ENCODE results near the gene SLC39A7.

SLC39A7 gene

DNA sequence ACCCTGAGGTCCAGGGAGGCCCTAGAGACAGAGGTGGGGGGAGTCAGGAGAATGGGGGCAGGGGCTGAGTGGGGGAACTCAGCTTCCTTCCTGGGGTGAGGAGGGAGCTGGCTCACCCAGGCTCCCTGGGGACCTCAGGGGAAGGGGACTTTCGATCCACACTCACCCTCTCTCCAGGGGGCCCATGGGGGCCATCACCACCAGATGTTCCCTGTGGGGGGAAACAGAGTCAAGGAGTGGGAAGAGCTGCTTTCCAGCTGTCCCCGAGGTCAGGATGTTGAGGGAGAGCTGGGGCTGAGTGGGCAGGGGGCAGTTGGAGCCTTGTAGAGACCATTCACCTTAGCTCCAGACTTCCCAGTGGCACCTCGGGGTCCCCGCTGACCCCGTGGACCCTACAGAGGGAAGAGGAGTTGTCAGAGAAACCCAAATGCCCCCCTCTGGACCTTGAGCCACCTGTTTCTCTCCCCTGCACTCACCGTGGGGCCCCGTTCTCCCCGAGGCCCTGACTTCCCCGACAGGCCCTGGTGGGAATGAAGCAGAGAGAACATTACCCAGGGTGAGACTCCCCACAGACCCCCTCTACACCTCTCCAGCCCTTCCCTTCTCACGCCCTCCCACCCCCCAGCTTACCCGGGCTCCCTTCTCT lies 27.0 kb upstream of the SLC39A7 start:
- Mint-ChIP-seq H3K4me1 (no peaks in the 10 kb centered on the region), H3K4me3 (no peak overlapping the region), H3K27ac (no peak overlapping the region), H3K36me3 (no peaks in the 10 kb centered on the region), H3K27me3 (peaks cover 56% of the 10 kb centered on the region), H3K9me3 (no peaks in the 10 kb centered on the region)
- no peak for DNase-seq
- CTCF ChIA-PET, result interaction anchor here (0.8 to 1.9 kb wide), 7 partner anchors 12 to 171 kb away, joined by 3 to 9 read pairs (median 4); no protein-coding TSS in a partner anchor

DNA sequence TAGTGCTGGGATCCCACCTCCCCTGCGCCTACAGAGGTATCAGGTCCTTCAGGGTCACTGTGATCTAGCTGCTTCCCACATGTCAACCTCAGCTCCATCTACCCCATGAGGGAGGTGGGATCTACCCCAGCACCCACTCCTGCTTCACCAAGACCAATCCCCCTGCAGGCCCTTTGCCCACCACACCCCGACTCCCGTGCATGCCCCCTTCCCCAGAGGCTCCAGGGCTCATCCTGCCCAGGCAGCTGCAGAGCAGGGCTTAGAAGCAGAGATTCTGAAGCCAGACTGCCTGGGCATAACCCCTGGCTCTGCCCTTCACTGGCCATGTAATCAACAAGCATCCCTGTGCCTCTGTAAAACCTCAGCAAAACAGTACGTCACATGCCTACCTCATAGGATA lies 25.9 kb upstream of the SLC39A7 start:
- DNase-seq, result no peak
- Mint-ChIP-seq H3K4me1 (no peaks in the 10 kb centered on the region), H3K36me3 (no peaks in the 10 kb centered on the region), H3K27ac (no peak overlapping the region), H3K9me3 (no peaks in the 10 kb centered on the region), H3K4me3 (no peak overlapping the region), H3K27me3 (peaks cover 61% of the 10 kb centered on the region)
- CTCF ChIA-PET, result interaction anchor here (1.2 to 1.8 kb wide), 3 partner anchors 26 to 50 kb away, joined by 3 to 4 read pairs (median 4); no protein-coding TSS in a partner anchor

DNA sequence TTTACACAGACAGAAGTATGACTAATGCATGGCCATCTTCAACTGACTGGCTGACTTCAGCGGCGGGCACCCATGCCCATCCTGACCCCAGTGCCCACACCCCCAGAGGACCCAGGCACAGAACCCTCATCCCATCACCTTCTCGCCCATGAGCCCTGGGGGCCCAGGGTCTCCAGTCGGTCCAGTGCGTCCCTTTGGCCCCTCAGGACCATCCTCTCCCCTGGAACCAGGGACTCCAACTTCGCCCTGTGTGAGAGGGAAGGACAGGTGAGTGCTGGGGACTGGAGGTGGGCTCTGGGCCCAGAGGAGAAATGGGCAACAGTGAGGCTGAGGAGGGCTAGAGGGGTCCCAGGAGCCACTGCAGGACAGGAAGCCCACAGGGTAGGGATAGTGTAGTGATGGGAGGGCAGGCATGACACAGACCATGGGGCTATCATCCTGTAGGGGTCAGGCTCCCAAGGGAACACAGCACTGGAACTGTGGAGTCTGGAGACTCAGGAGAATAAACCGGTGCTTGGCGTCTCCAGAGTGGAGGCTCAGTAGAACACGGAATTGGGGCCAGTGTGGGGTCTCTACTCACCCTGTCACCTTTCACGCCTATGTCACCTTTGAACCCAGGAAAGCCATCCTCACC lies 25.1 kb upstream of the SLC39A7 start:
- DNase-seq, result no peak
- Mint-ChIP-seq H3K27ac (no peak overlapping the region), H3K4me3 (no peak overlapping the region), H3K9me3 (no peaks in the 10 kb centered on the region), H3K36me3 (no peaks in the 10 kb centered on the region), H3K27me3 (peaks cover 68% of the 10 kb centered on the region), H3K4me1 (no peaks in the 10 kb centered on the region)
- CTCF ChIA-PET, result interaction anchor here (1.2 kb wide), 1 partner anchor 27 kb away, joined by 4 read pairs; no protein-coding TSS in a partner anchor

DNA sequence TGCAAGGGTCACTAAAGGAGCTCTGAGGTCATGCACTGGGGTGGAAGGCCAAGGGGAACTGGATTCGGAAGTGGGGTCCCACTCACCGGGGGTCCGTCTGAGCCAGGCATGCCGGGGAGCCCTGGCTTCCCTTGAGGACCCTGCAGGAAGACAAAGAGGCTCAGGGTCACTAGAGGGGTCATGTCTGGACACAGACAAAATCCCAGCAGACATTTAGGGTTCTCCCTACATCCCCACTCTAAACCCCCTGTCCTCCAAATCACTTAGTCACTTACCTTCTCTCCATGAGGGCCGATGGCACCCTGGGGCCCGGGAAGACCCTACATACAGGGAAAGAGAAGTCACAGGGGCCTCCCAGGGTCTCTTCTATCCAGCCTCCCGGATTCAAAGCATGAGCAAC lies 23.8 kb upstream of the SLC39A7 start:
- H3K4me3 Mint-ChIP-seq, result no peak overlapping the region
- CTCF ChIA-PET, result interaction anchor here (1.4 kb wide), 1 partner anchor 16 kb away, joined by 3 read pairs; no protein-coding TSS in a partner anchor
- H3K36me3 Mint-ChIP-seq, result no peaks in the 10 kb centered on the region
- no peaks in the 10 kb centered on the region for H3K9me3 Mint-ChIP-seq
- H3K4me1 Mint-ChIP-seq, result no peaks in the 10 kb centered on the region
- H3K27ac Mint-ChIP-seq, result no peak overlapping the region
- no peak for DNase-seq
- H3K27me3 Mint-ChIP-seq, result peaks cover 76% of the 10 kb centered on the region

DNA sequence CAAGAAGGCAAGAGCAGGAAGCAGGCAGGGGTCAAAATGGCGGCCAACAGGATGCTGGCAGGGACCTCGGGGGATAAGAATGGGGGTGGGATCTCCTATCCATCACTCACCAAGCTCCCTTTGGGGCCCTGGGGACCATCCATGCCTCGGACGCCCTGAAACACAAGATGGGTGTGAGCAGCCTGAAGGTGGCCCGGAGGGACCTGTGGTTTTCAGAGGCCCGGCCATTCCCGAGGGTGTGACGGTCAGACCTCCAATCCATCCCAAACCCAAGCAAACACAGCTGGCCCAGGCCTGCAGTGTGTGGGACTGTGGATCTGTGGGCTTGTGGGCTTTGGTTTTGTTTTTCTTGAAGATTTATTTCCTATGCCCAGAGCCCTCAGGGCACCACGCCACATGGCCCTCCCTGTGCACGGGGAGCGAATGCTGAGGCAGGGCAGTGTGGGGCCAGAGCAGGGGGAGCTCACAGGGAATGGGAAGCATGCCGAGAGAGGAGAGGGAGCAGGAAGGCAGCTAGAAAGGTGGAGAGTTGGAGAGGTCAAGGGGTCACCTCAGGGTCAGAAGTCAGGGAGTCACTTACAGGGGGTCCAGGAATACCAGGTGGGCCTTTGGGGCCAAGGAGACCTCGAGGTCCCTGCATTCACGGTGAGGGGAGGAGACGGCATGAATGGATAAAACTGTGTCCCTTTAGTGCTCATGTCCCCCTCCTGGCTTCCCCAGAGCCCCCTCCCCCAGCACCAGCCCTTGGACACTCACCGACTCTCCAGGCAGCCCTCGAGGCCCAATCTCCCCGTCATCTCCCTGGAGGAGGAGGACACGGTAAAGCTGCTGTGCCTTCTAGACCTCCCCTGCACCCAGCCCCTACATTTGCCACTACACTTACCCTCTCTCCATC lies 22.9 kb upstream of the SLC39A7 start:
- no peak overlapping the region for H3K4me3 Mint-ChIP-seq
- peaks cover 2% of the 10 kb centered on the region for H3K9me3 Mint-ChIP-seq
- H3K4me1 Mint-ChIP-seq, result peaks cover 3% of the 10 kb centered on the region
- DNase-seq, result no peak
- H3K36me3 Mint-ChIP-seq, result peaks cover 3% of the 10 kb centered on the region
- H3K27me3 Mint-ChIP-seq, result peaks cover 71% of the 10 kb centered on the region
- CTCF ChIA-PET, result interaction anchor here (1.4 kb wide), 1 partner anchor 17 kb away, joined by 3 read pairs; no protein-coding TSS in a partner anchor
- no peak overlapping the region for H3K27ac Mint-ChIP-seq

DNA sequence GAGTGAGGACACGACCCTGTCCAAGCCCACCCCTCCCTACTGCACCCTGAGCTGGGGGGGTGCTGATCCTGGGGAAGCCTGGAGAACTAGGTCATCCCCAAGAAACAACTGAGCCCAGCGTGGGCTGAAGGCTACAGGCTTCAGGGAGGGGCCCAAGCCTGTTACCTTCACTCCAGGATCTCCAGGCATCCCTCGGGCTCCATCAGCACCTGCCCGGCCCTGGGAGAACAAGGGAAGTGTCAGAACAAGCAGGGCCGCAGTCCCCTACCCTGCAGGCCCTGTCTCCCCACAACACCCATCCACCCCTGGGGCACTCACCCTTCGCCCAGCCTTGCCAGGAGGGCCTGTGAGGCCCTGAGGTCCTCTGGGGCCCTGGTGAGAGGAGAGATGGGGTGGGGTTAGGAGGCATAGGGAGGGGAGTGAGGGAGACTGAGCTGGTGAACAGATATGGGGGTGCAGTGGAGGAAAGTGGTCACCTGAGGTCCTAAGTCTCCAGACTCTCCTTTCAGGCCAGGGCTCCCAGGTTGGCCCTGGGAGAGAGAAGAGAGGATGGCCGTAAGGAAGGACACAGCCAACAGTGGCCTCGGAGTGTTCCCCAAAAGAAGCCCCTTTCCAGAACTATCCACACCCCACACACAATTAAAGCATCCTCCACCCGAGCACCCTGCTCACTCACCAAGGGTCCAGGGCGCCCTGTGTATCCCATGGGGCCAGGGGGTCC lies 21.8 kb upstream of the SLC39A7 start:
- H3K4me3 Mint-ChIP-seq, result no peak overlapping the region
- peaks cover 60% of the 10 kb centered on the region for H3K27me3 Mint-ChIP-seq
- no peak overlapping the region for H3K27ac Mint-ChIP-seq
- peaks cover 14% of the 10 kb centered on the region for H3K36me3 Mint-ChIP-seq
- H3K9me3 Mint-ChIP-seq, result peaks cover 13% of the 10 kb centered on the region
- H3K4me1 Mint-ChIP-seq, result peaks cover 14% of the 10 kb centered on the region
- CTCF ChIA-PET, result interaction anchor here (0.8 kb wide), 1 partner anchor 55 kb away, joined by 3 read pairs; no protein-coding TSS in a partner anchor
- DNase-seq, result no peak

DNA sequence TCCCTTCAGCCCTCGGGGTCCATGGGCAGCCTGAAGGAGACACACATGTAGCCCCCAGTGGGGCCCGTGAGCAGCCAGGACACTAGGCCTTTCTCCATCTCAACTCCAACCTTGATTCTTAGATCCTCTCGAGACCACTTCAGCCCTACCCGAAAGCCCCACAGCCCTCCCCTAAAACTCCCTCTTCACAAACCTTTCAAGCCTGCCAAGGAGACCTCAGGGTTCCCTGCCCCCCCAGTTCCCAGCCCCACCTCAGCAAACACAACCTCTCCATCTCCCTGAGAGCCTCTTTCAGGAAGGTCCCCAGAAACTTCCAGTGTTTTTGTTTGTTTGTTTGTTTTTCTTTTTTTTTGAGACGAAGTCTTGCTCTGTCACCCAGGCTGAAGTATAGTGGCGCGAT lies 19.5 kb upstream of the SLC39A7 start:
- peaks cover 56% of the 10 kb centered on the region for H3K27me3 Mint-ChIP-seq
- no peak overlapping the region for H3K4me3 Mint-ChIP-seq
- H3K36me3 Mint-ChIP-seq, result peaks cover 22% of the 10 kb centered on the region

DNA sequence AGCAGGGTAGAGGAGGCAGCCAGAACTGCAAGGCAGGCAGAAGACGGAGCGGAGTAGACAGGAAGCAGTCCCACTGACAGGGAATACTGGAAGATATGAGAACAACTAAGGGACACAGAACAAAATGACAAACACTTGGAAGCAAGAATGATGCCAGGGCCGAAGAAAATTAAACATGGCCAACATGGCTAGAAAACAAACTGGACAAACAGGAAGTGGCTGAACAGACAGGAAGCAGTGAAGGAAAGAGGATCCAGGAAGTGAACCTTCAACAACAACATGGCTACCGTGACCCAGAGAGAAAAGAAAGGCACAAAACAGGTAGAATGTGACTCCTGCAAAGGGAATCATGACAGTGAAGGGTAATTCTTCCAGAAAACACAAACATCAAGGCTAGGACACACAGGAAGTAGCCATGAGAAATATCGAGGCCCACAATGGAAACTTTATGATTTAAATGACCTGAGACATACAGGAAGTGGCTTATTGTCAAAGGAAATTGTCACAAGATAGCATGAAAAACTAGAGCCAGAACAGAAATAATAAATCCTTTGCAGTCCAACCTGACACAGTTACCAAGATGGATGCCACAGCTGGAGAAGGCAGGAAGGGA lies 17.5 kb upstream of the SLC39A7 start:
- Mint-ChIP-seq H3K4me1 (peaks cover 21% of the 10 kb centered on the region), H3K9me3 (peaks cover 13% of the 10 kb centered on the region), H3K4me3 (no peak overlapping the region), H3K27me3 (peaks cover 64% of the 10 kb centered on the region), H3K36me3 (peaks cover 22% of the 10 kb centered on the region), H3K27ac (peak overlapping the region; percentile 90)
- CTCF ChIA-PET, result interaction anchor here (1.0 to 1.1 kb wide), 2 partner anchors 15 to 65 kb away, joined by 3 to 4 read pairs; no protein-coding TSS in a partner anchor
- no peak for DNase-seq

More for the DNA sequence above, 19.5 kb upstream of the SLC39A7 start:
- CTCF ChIA-PET, result interaction anchor here (1.3 kb wide), 1 partner anchor 55 kb away, joined by 4 read pairs; no protein-coding TSS in a partner anchor
- DNase-seq, result no peak
- Mint-ChIP-seq H3K27ac (no peak overlapping the region), H3K9me3 (peaks cover 13% of the 10 kb centered on the region), H3K4me1 (peaks cover 21% of the 10 kb centered on the region)

DNA sequence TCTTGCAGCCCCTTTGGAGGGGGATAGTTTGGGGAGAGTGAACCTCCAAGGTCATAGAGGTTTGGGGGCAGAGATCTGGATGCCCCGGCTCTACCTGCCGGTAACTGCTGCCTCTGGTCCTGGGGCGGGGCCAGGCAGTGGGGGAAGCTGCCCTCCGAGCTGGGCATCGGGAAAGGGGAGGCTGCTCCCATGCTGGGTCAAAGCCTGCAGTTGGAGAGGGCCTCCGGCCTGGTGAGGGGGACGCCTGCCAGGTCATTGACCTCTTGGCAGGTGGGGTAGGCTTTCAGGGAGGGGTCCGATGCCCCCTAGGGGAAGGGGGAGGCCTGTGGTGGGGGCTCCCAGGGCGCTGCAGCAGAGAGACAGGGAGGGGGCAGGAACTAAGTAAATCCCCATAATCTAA lies 15.5 kb upstream of the SLC39A7 start:
- CTCF ChIA-PET, result no interaction called here
- no peak overlapping the region for H3K27ac Mint-ChIP-seq
- H3K36me3 Mint-ChIP-seq, result peaks cover 22% of the 10 kb centered on the region
- H3K4me3 Mint-ChIP-seq, result no peak overlapping the region
- H3K9me3 Mint-ChIP-seq, result peaks cover 13% of the 10 kb centered on the region
- no peak for DNase-seq
- H3K27me3 Mint-ChIP-seq, result peaks cover 69% of the 10 kb centered on the region
- H3K4me1 Mint-ChIP-seq, result peaks cover 21% of the 10 kb centered on the region

DNA sequence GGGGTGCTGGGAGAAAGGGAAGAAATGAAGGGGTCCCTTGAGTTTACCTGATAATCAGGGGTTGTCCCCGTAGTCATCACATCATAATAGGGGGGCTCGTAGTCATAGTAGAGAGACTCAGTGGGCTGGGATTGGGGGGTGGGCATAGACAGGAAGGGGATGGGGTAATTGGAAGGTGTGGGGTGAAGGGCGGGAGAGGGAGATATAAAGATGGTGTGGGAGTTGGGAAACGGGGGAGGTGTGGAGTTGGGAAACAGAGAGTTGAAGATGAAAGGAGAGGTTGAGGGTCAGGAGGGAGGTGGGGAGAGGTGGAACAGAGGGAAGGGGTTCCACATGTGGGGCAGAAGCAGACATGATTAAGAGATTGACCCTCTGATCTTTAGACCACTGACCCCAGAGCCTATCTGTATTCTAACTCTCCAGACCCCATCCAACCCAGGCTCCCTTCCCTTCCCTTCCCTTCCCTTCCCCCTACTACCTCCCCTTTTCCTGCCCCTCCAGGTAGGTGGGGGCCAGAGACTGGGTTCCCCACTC lies 14.9 kb upstream of the SLC39A7 start:
- Mint-ChIP-seq H3K27me3 (peaks cover 70% of the 10 kb centered on the region), H3K4me3 (no peak overlapping the region), H3K36me3 (peaks cover 22% of the 10 kb centered on the region), H3K4me1 (peaks cover 21% of the 10 kb centered on the region), H3K9me3 (peaks cover 13% of the 10 kb centered on the region), H3K27ac (no peak overlapping the region)
- no peak for DNase-seq
- CTCF ChIA-PET, result no interaction called here

DNA sequence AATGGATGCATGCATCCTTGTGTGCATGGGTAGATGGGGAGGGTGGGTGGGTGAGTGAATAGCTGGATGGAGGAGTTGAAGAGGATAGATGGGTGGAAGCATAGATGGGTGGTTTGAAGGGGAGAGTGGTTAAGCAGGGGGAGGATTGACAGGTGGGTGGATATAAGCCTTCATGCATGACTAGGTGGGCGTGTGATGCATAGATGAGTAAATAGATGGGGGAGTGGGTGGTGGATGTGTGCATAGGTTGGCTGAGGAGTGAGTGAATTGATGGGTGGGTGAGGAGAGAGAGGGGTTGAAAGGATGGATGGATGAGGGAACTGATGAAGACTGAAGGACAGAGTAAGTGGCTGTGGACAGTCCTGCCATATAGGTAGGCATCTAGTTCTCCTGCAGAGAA lies 12.9 kb upstream of the SLC39A7 start:
- Mint-ChIP-seq H3K9me3 (peaks cover 11% of the 10 kb centered on the region), H3K27ac (no peak overlapping the region), H3K27me3 (peaks cover 81% of the 10 kb centered on the region), H3K4me1 (peaks cover 28% of the 10 kb centered on the region), H3K4me3 (no peak overlapping the region), H3K36me3 (peaks cover 20% of the 10 kb centered on the region)
- CTCF ChIA-PET, result no interaction called here
- no peak for DNase-seq

DNA sequence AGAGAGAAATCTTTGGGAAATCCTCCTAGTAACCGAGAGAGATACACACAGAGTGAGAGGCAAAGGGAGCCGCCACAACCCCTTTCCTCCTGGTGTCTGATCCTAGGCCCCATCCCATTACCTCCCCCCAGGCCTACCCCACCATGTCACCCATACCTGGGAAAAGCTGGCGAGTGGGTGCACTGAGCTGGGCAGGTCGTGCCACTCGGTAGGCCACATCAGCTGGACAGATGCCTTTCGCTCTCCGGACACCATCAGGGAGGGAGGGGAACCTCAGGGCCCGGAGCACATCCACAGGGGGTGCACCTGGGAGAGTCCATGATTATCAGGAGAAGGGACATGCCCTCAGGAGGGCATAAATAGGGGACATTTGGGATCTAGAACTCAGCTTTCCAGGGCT lies 11.5 kb upstream of the SLC39A7 start:
- Mint-ChIP-seq H3K27ac (no peak overlapping the region), H3K4me3 (no peak overlapping the region), H3K36me3 (peaks cover 12% of the 10 kb centered on the region), H3K9me3 (no peaks in the 10 kb centered on the region), H3K4me1 (peaks cover 19% of the 10 kb centered on the region), H3K27me3 (peaks cover 91% of the 10 kb centered on the region)
- CTCF ChIA-PET, result interaction anchor here (1.0 kb wide), 1 partner anchor 30 kb away, joined by 3 read pairs; no protein-coding TSS in a partner anchor
- DNase-seq, result no peak
